K562 (cell line): ENCODE data around the gene PLEKHA8. TPM values are rescaled to one million over a fixed set of nuclear protein-coding genes. Genes with fewer than 3 reads are reported as not detected.

ENCODE experiments used
- BCL6 ChIP-seq: fragments of 250-450 bp; sonication (Bioruptor Pico); IDR thresholded peaks from 2 replicates; pipeline ENCODE4 v1.4.0; 2020
- BRCA1 ChIP-seq, 2 experiments: fragments of 450-650 bp in 1 of 2; sonication (generic) in 1 of 2; formaldehyde crosslinking in 1 of 2; IDR thresholded peaks; 2 replicates each; pipeline versions ENCODE4 v1.5.0 to v1.6.1; 2017 to 2020; ENCODE audit warnings: mild to moderate bottlenecking in 1 of 2, missing genetic modification reagents in 1 of 2
- CHD1 ChIP-seq: fragments of 200-600 bp; sonication (generic); IDR thresholded peaks from one replicate; pipeline ENCODE4 v1.6.1; 2012; ENCODE audit warnings: mild to moderate bottlenecking, moderate library complexity, low read length, inconsistent platforms
- CHD4 ChIP-seq: fragments of 200-600 bp; sonication (generic); IDR thresholded peaks from 3 replicates; pipeline ENCODE4 v1.6.1; 2012; ENCODE audit warnings: low read depth, mild to moderate bottlenecking, mixed read lengths, low read length, inconsistent platforms; ENCODE audit not compliant: insufficient read depth, insufficient replicate concordance, poor library complexity, severe bottlenecking
- EHMT2 ChIP-seq: fragments of 450-650 bp; IDR thresholded peaks from 2 replicates; pipeline ENCODE4 v1.6.1; 2018; ENCODE audit warnings: antibody characterized with exemption
- ESRRB ChIP-seq: fragments of 250-450 bp; sonication (Bioruptor Pico); IDR thresholded peaks from 2 replicates; pipeline ENCODE4 v1.5.0; 2020; ENCODE audit warnings: mild to moderate bottlenecking, moderate library complexity, borderline replicate concordance
- HOXB6 ChIP-seq: fragments of 250-450 bp; sonication (Bioruptor Pico); IDR thresholded peaks from 2 replicates; pipeline ENCODE4 v1.5.1; 2022; ENCODE audit warnings: mild to moderate bottlenecking, borderline replicate concordance
- JUND ChIP-seq, 2 experiments: IDR thresholded peaks; 2 replicates in 1 of 2; 3 replicates in 1 of 2; pipeline ENCODE4 v1.6.1; 2011; ENCODE audit warnings: borderline replicate concordance in 2 of 2, low read depth in 2 of 2, low read length in 2 of 2, improper control_type of control experiment in 1 of 2, missing biosample characterization in 1 of 2, missing genetic modification characterization in 1 of 2, missing genetic modification reagents in 1 of 2
- MAFF ChIP-seq: IDR thresholded peaks from 2 replicates; pipeline ENCODE4 v1.6.1; 2012; ENCODE audit warnings: low read length, improper control_type of control experiment
- NFE2L1 ChIP-seq: fragments of 450-650 bp; IDR thresholded peaks from 2 replicates; pipeline ENCODE4 v1.6.1; 2016; ENCODE audit warnings: missing genetic modification characterization, low read depth, mild to moderate bottlenecking, missing compliant biosample characterization, moderate library complexity, borderline replicate concordance
- SAP30 ChIP-seq: fragments of 200-600 bp; sonication (generic); IDR thresholded peaks from 2 replicates; pipeline ENCODE4 v1.6.1; 2012; ENCODE audit warnings: borderline replicate concordance, low read depth, mild to moderate bottlenecking, moderate library complexity, low read length, control low read depth, inconsistent platforms; ENCODE audit not compliant: insufficient read depth, poor library complexity, severe bottlenecking
- SNIP1 ChIP-seq: fragments of 450-650 bp; IDR thresholded peaks from 2 replicates; pipeline ENCODE4 v1.7.1; 2017; ENCODE audit warnings: low read depth, mild to moderate bottlenecking
- XRCC4 ChIP-seq: IDR thresholded peaks from one replicate; pipeline ENCODE4 v1.6.1; 2011; ENCODE audit not compliant: insufficient read depth, insufficient read length; ENCODE audit errors: extremely low read depth
- ZEB2 ChIP-seq: fragments of 450-650 bp; IDR thresholded peaks from 2 replicates; pipeline ENCODE4 v1.6.1; 2016
- ZNF146 ChIP-seq: IDR thresholded peaks from one replicate; pipeline ENCODE4 v1.6.1; 2018; ENCODE audit warnings: missing compliant biosample characterization; ENCODE audit not compliant: unreplicated experiment
- ZNF316 ChIP-seq: fragments of 450-650 bp; IDR thresholded peaks from 2 replicates; pipeline ENCODE4 v1.6.1; 2016
- polyA plus RNA-seq, 8 experiments: library from polyadenylated mRNA; depleted of rRNA in 4 of 8; stranded (reverse) in 5 of 8; unstranded in 3 of 8; fragments of >200 nt; fragmentation: Nextera tagmentation in 2 of 8; fragmentation: Illumina TruSeq in 1 of 8; extraction: Ambion mirVana in 2 of 8; extraction: Trizol in 1 of 8; gene quantifications; 2 replicates each; pipeline versions ENCODE4 v1.2.1 to v1.2.3, GENCODE V29; 2011 to 2014; ENCODE audit warnings: inconsistent platforms in 1 of 8, missing spikeins in 1 of 8
- total RNA-seq, 7 experiments: library from RNA; depleted of rRNA in 6 of 7; stranded (reverse); fragments of >200 nt in 6 of 7; fragmentation: Illumina TruSeq in 2 of 7; extraction: Trizol in 2 of 7; gene quantifications; 2 replicates each; pipeline versions ENCODE4 v1.2.1 to v1.2.3, GENCODE V29; 2011 to 2021; ENCODE audit warnings: low replicate concordance in 1 of 7
- TF ChIP-seq, protein P1 (sequence below): fragments of 250-450 bp; sonication (Bioruptor Pico); IDR thresholded peaks from 2 replicates; pipeline ENCODE4 v1.8.0; 2022; ENCODE audit warnings: inconsistent platforms, mild to moderate bottlenecking, moderate library complexity, borderline replicate concordance
- TF ChIP-seq, protein P2 (sequence below): fragments of 450-650 bp; formaldehyde crosslinking; IDR thresholded peaks from 2 replicates; pipeline ENCODE4 v1.4.0; 2020; ENCODE audit warnings: mild to moderate bottlenecking, mixed read lengths

PLEKHA8 gene
- total and polyA plus RNA-seq, 9 of the 15 experiments (the other 6 are each of a cell fraction or from before 2014, with no cell fraction given) = 3.2 to 16.3 (median 11.8) TPM

DNA sequence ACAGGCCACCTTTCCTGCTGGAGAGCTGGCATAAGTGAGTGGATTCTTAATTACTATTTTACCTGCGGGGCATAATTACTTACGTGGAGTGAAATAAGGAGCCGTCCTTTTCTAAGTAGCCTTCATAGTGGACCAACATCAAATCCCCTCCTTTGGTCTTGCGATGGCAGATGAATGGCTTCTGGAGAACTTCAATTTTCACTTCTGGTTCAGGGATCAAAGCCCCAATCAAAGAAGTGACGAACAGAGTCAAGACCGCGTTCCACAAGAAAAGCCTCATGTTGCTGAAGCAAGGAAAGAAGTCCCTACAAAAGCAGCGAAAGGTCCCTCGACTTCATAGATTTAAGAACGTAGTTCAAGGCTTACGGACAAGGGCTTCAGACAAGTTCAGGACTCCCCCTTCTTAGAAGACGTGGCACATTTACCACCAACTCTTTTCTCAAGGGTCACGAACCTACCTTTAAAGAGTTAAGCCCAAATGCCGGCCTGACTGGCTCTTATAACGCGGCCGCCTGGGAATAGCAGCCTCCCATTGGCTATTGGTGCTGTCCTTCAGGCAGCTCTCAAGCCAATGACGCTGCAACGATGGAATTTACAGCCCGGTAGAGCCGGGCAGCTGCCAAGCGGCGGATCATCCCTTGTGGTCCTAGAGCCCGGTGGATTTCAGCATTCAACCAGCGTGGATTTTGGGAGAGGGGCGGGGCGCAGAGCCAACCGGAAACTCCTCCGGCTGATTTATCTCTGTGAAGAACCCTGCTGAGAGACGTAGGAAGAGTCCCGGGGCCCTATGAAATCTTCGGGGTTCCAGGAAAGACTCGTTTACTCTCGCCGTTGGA is 1.8 kb upstream of the PLEKHA8 start, which contains the start of gene FKBP14 (continued):
- no peak for TF ChIP-seq ESRRB
- no peak for TF ChIP-seq ZNF146 (CRISPR knock-in tag)
- no peak for TF ChIP-seq XRCC4
- TF ChIP-seq BCL6 (CRISPR knock-in tag) = no peak
- no peak for TF ChIP-seq ZEB2
- no peak for TF ChIP-seq CHD4
- no peak for TF ChIP-seq NFE2L1 (tag)
- no peak for TF ChIP-seq EHMT2
- TF ChIP-seq CHD1 = no peak
- TF ChIP-seq SAP30 = no peak
- TF ChIP-seq ZNF316 = no peak
- TF ChIP-seq SNIP1 = no peak
- TF ChIP-seq, protein P1, sequence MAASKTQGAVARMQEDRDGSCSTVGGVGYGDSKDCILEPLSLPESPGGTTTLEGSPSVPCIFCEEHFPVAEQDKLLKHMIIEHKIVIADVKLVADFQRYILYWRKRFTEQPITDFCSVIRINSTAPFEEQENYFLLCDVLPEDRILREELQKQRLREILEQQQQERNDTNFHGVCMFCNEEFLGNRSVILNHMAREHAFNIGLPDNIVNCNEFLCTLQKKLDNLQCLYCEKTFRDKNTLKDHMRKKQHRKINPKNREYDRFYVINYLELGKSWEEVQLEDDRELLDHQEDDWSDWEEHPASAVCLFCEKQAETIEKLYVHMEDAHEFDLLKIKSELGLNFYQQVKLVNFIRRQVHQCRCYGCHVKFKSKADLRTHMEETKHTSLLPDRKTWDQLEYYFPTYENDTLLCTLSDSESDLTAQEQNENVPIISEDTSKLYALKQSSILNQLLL (CRISPR knock-in tag) = no peak
- peak; percentile 71 for TF ChIP-seq JUND (IDR thresholded peaks at IDR 0.05; ENCODE audit: borderline replicate concordance, low read depth, low read length)
- TF ChIP-seq JUND (tag; IDR thresholded peaks at IDR 0.05; ENCODE audit: borderline replicate concordance, low read depth, low read length) = no peak; the same call in 2 of the 3 replicates
- TF ChIP-seq HOXB6 (CRISPR knock-in tag) = no peak
- TF ChIP-seq BRCA1 (IDR thresholded peaks at IDR 0.05) = no peak
- no peak for TF ChIP-seq BRCA1 (CRISPR knock-in tag; IDR thresholded peaks at IDR 0.05)
- TF ChIP-seq, protein P2, sequence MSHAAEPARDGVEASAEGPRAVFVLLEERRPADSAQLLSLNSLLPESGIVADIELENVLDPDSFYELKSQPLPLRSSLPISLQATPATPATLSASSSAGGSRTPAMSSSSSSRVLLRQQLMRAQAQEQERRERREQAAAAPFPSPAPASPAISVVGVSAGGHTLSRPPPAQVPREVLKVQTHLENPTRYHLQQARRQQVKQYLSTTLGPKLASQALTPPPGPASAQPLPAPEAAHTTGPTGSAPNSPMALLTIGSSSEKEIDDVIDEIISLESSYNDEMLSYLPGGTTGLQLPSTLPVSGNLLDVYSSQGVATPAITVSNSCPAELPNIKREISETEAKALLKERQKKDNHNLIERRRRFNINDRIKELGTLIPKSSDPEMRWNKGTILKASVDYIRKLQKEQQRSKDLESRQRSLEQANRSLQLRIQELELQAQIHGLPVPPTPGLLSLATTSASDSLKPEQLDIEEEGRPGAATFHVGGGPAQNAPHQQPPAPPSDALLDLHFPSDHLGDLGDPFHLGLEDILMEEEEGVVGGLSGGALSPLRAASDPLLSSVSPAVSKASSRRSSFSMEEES (CRISPR knock-in tag) = no peak
- no peak for TF ChIP-seq MAFF
